Stimulated activated CD4-positive, alpha-beta T cell treated with anti-CD3 and anti-CD28 coated beads, Interleukin-15, amount 100 ng/mL, for 48 hours (primary cell): ENCODE results near the gene LDLRAD4.
"Not testable (repeated sequence)": the region's sequence is repeated elsewhere in the genome, so short reads cannot be mapped to it uniquely, and the experiment has no call there.

Source experiments
- DNase-seq, 2 donors: peaks; one replicate each; pipeline ENCODE4 v3.0.0-alpha.2; 2020; ENCODE audit warnings: low read depth in 2 of 2

LDLRAD4 gene

DNA sequence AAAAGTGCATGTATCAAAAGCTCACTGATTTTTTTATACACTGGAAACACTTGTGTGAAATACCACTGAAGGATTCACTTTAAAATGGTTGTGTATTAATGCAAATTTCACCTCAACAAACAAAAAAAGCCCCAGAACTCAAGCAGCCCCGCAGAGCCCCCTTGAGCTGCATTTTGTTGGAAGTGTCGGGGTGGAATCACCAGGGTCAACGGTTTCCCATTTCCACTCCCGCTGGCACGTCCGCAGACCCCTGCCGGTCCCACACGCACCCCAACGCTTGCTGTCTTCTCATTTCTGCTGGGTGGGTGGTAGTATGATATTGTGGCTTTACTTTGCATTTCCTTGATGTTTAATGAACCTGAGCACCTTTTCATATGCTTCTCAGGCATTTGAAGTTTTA lies 268.1 kb downstream of the LDLRAD4 start:
- no peak for DNase-seq

DNA sequence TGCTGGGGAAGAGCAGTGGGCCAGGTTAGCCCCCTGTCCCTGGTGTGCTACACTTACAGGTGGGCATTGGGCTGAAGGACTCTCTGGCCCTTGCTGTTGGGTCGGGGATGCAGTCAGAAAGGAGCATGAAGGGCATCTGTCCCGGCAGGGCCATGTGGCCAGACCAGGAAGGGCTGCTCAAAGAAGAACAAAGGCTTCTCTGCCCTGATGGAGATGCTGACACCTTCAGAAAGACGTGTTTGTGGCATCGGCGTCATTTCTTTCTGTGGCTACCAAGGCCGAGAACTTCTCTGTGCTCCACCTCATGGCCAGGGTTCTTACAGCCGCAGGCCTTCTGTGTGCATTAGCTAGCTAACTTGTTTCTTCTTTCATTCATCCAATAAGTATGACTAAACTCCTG lies 268.7 kb downstream of the LDLRAD4 start:
- no peak for DNase-seq

DNA sequence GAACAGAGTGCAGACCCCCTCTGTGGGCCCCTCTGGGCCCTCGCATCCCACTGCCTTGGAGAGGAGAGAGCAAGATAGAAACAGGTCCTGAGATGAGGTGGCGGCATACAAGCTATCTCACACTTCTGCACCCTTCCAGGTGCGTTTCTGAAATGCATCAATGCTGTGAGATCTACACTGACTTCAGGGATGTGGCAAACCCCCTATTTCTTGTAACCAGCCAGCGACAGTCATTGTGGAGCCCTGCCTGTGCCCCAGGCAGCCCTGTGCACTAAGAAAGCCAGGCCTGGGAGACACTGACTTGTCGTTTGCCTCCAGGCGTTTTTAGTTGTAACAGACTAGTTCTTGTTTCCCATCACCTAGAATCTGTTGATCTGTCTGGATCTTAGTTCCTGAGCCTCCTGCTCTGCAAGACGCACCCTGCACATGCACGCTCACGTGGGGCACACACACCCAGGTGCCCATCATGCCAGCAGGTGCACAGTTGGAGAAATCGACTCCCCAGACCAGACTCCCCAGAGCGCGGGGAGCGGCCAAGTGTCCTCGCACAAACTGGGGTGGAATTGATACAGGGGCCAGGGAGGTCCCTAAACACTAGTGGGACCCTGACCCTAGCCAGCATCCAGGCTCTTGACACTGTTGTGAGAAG lies 269.8 kb downstream of the LDLRAD4 start:
- no peak for DNase-seq

DNA sequence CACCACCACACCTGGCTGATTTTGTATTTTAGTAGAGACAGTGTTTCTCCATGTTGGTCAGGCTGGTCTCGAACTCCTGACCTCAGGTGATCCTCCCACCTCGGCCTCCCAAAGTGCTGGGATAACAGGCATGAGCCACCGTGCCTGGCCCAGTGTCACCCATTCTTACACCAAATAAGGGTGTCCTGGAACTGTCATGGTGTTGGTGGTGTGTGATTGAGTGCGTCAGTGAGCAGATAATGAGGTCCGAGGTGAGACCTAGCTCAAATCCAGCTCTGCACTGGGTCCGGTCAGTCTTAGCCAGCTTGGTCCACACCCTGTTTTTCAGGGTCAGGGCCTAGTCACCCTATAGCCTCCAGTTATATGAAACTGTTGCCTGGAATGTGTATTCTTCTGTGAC lies 270.7 kb downstream of the LDLRAD4 start:
- not testable (repeated sequence) for DNase-seq

DNA sequence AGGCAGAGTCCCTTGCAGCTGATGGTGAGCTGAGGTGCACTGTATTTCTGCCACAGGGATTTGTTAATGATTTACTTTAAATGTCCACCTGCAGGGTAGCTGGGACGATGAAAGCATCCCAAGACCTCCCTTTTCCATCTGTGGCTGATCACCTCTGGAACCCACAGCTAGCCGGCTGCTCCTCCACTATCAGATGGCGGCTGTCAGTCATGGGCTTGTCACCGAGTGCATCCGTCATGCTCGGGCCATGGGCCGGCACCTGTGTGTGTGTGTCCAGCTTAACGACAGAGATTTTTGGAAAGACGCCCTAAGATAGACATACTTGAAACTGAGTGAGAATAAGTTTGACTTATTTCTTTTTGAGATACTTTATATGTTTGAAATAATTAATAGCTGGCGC lies 272.6 kb downstream of the LDLRAD4 start:
- DNase-seq = no peak

DNA sequence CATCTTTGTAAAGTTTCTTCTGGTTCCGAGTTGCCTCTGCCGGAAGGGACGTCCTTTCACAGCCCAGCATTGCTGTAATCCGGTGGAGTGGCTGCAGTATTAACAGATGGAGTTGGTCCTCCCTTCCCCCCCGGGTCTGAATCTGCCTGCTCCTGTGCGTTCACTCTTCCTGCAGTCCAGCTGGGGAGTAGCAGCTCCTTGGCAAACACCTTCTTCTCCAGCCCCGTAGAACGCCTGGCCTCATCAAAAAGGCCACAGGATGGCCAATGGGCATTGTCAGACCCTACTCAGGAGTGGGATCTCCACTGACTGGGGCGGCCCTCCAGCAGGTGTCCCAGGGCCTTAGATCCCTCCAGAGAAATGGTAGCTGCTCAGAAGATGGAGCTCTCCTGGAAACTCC lies 273.8 kb downstream of the LDLRAD4 start:
- DNase-seq = no peak

DNA sequence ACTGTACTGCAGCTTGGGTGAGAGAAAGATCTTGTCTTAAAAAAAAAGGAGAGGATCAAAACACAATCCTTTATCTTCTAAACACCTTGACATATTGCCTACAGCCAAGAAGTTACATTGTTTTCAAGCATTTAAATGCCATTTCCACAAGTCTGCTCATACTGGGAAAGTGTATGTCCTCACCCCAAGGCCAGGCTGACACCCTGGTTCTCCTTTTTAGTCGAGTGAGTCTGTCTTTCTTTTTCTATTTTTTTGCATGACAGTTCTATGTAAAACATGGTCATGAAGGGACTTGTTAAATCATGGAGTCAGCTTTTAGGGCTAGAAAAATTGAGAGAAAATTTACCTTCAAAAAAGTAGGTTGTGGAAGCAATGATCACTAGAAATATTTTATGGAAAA lies 274.5 kb downstream of the LDLRAD4 start:
- no peak for DNase-seq

DNA sequence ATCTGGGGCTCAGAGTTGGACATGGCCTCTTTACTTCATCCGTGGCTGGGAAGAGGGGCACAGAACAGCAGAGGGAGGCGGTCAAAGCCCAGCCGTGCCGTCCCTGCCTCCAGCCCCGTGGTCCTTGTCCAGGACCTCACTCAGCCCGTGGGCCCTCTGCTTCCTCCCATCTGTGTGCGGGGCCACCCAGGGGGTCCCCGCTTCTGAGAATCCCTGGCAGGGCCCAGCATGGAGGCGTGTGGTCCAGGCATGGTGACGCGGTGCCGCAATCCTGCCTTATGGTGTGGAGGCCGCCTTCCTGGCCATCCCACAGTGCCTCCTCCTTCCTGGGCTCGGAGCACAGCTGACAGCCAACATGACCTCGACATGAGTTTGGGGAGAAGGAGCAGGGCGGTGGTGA lies 275.2 kb downstream of the LDLRAD4 start:
- DNase-seq = no peak

DNA sequence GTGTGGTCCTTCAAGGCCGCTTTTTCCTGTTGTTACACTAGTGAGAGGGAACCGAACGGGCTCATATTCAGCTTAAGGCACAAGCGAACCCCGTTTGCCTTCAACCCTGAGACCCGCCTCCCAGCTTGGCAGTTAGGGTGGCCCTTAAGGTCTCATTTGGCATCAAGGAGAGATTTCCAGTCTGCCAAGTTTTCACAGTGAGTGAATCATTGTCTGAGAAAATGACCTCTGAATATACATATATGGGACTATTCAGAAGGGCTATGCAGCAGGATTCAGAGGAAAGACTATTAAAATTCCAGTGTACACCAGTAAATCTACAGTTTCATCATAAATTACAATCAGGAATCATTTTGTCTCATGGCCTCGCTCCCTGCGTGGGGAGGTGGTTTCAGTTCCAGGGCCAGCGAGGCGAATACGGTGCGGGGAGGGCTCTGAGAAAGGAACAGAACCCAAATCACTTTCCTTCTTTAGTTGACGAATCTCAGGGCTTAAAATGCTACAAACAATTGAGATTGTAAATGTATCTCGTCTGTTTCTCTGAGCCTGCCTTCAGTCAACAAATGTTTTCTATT lies 276.4 kb downstream of the LDLRAD4 start:
- DNase-seq = no peak

DNA sequence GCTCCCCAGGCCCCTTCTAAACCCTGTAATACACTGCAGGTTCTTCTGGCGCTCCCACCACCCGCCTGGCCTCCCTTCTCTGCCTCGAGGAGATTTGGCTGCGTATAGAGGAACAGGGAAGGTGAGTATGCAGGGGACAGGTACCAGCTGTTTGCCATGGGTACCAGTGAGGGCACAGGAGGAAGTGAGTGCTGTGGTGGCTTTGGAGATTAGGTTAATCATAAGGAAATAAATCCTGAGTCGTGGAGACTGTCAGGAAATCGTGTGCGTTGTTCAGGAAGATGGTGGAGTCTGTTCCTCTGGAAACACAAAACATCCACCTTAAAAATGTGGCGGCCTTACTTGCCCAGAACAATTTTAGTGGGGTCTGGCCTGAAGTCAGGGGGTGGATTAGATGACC lies 277.4 kb downstream of the LDLRAD4 start:
- no peak for DNase-seq

DNA sequence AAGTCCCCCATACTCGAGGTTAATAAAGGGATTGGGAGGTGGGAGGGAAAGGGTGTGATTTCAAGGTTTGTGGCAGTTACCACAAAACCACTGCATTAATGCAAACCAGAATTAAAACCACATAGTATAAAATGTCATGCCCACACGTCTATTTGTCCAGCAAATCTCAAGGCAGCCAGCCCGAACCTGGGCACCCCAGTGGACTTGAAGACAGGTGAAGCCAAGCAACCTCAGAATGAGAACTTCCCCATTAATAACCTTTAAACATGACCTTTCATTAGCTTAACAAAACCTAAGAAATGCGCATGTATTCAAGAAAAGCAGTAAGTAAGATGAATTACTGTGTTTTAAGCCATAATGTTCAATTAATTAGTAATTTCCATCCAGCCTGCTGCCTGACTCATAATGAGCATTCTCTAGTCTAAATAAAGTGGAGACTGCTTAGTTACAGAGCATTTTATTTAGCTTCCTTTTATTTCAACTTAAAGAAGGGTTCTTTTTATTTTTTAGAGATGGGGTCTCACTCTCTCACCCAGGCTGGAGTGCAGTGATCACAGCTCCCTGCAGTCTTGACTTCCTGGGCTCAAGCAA lies 278.2 kb downstream of the LDLRAD4 start:
- no peak for DNase-seq

DNA sequence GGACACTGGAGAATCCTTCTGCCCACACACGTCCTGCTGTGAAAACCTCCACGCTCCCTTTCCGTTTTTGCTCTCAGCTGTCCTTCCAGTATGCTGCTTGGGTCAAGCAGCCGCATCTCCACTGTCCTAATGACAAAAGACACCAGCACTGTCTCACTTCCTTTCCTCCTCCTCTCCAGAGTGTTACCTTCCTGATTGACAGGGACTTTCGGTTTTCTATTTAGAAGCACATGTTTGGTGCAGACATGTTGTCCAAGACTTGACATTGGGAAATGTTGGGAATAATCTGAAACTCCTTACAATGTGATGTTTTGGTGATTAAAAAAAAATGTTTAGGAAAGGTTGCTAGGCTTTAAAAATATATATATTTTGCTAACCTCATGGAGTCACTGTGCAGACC lies 281.2 kb downstream of the LDLRAD4 start:
- DNase-seq = no peak

DNA sequence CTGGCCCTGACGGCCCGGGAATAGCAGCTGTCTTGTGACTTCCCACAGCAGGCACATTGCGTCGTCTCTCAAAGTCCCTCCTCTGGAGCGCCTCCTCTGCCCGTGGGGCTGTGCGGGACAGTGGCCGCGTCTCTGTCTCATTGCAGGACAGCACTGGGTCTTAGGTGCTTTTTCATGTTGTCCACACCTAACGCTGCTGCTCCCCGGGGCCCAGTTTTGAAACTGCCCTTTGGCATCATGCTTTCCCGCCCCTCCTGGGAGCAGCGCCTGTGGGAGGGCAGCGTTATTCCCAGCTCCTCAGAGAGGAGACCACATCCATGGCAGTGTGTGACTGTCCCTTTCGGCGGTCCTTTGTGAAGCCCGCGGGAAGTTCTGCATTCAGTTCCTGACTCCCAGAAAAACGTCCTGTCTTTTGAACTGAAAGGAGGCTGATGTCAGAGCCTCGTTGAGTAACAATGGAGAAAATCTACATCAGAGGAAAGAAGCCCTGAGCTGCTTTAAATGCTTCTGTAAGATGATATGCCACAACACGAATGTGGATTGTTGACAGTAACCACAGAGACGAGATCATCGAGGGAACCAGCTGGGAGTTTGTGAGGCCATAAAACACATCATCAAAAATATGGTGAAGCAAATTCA lies 281.8 kb downstream of the LDLRAD4 start:
- no peak for DNase-seq

DNA sequence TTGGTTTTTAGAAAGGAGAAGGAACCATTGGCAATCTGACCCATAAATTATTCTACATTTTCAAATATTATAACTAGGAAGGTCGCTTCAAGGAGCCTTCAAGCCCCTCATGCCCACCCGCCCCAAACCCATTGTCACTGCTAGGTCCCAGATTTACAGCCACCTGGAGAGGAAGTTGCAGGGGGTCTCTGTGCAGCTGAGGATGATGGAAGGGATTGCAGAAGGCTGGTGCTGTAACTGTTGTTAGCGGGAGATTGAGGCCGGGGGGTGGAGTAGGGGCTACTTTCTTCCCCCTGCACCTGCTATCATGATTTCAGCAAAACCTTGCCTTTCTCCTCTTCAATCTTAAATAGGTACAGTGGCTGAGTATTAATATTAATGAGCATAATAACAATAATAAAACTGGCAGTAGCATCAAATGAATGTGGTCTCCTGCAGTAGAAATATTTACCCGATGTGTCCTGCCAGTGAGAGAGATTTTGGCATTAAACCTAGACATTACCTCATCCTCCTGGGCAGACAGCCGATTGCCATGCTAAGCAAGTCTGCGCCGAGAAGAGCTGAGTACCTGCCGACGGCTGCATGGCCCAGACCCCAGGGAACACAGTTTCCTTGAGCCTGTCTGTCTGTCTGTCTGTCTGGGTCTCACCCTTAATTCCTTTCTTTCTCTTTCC lies 282.4 kb downstream of the LDLRAD4 start:
- no peak for DNase-seq

DNA sequence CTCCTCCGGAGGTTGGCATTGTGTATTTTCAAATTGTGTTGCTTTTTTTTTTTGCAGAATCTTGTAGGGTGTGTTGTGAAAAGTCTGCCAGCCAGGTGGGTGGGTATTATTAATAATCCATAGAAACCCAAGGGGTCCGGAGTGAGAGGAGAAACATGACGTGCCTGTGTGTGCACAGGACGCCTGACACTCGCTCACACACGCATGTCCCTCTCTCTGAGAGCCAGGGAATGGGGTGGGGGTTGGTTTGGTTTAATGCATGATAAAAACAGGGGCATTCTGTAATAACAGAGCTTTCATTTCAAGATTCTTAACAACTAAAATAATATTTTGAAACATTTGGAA lies 283.0 kb downstream of the LDLRAD4 start:
- no peak for DNase-seq

DNA sequence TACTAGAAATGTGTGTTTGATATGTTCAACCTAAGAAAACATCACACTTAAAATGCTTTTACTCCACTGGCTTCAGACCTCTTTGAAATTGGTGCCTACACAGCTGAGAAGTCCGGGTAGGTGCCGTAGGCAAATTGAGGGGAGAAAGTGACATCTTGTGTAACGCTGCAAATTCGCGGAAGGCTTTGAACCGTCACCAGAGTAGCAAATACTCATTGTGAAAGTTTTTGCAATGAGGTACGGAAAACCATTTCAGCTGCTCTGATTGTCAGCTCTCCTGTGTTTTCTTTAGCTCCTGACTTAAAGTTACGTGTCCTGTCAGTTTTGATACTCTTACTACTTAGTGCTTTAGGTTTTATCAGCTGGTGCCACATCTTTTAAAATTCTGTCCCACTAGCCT lies 283.3 kb downstream of the LDLRAD4 start:
- DNase-seq = peak; percentile 24 to 31

DNA sequence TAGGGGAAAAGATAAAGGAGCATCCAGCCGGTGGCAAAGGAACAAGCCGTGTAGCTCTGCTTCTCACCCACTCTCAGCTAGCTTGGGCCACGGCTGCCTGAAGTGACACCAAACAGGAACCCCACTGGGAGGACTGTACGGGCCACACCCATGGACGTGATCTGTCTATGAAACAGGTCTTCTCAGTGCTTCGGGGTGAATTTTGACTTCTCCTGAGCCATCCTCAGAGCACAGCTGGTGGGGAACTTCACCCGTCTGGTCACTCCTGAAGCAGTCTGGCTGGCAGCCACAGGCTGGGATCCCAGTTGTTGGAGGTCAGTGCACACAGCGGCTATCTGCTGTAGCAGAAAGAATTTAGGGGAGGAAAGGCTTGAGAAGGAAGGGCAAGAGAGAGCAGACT lies 284.0 kb downstream of the LDLRAD4 start:
- no peak for DNase-seq

DNA sequence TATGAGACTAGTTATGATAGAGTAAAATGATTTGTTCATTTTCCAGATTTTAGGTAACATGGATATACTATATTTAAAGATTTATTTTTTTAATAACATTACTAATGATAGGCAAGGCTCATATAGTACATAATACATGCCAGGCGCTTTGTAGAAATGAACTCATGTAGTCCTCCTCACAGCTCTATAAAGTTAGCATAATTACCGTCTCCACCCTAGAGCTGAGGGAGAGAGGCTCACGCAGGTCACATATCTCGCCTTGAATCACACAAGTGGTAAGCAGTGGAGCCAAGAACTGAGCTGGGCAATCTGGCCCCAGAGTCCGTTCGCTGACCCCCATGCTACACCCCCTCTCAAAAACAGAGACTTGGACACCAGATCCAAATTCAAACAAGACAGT lies 285.3 kb downstream of the LDLRAD4 start:
- DNase-seq = no peak

DNA sequence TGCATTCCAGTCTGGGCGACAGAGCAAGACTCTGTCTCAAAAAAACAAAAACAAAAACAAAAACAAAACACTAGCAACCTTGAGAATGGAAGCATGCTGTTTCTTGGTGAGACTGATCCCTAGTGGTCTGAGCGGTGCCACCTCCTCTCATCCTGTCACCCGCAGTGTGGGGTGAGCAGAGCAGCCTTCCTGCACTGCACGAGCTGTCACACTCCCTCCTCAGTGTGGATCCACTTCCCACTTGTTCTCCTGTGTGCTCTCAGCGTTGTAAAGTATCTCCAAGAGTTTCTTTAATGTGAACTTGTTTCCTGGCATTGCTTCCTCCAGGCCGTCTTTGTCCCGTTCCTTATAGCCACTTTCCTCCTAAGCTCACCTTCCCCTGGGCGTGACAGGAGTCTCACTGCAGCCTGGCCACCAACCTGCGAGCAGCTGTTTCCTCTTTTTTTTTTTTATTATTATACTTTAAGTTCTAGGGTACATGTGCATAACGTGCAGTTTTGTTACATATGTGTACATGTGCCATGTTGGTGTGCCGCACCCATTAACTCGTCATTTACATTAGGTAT lies 287.3 kb downstream of the LDLRAD4 start:
- no peak for DNase-seq

DNA sequence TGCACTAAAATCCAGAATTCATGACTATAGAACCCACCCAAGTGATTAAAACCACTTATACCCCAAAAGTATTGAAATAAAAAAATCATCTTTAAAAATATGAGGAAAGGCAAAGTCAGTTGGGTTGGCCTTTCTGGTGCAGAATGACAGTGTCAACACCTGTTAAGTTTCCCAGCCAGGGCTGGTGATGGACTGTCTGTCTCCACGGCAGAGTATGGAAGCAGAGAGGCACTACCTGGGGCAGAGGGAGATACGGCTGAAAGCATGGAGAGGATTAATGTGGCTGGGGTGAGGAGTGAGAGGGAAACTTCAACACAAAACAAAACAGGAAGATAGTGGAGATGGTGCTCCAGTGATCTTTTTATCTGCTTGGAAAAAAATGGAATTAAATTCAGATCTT lies 292.0 kb downstream of the LDLRAD4 start:
- no peak for DNase-seq

DNA sequence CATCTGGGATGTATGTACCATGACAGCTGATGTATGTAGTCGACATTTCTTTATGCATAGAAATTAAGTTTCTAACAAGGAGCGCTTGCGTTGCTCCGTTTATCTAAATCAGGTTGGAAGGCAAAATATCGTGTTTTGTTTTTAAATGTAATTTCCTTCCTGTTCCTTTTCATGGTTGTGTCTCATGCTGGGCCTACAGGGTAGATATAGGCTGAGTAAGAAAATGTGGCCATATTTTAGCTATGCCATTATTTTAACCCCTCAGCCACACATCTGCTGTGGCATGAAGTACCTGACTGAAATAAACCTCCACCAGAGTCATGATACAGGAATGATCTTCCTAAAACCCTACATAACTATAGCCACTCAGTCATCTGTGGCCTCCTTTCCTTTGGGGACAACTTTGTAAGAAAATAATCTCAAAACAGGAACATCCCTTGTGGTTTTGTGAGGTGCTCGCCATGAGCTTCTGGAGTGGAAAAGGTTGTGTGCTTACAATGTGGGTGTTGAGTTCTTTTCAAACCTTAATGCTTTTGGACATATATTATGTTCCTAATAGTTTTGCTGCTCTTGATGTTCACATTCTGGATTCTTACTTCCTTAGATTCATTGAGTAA lies 293.5 kb downstream of the LDLRAD4 start:
- no peak for DNase-seq

DNA sequence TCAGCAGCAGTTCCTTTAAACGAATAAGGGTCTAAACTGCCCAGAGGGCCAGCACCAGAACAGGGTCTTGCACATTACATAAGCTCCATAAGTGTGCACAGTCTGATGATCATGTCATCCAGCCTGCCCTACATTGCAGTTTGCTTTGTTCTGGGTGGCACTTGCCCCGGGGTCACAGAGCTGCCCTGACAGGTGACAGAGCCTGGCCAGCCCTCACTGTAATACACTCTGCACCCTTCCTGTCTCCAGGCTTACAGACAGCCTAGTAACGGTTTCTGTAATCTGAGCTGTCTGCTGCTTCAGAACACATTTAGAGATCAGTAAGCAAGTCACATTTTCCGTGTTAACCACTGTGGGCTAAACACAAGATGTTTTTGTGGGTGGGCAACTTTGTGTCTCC lies 294.5 kb downstream of the LDLRAD4 start:
- DNase-seq = no peak
